Measurements from ENCODE around the gene CDC42EP4. TPM values are rescaled to one million over a fixed set of nuclear protein-coding genes. Genes with fewer than 3 reads are reported as not detected.

CDC42EP4 gene
- total and polyA plus RNA-seq, 9 of the 15 experiments (the other 6 are each of a cell fraction or from before 2014, with no cell fraction given): 0.65 to 20.8 (median 12.3) TPM

- TF ChIP-seq CTCFL (IDR thresholded peaks at IDR 0.05; ENCODE audit: borderline replicate concordance, insufficient read depth, low read depth, low read length, poor library complexity, severe bottlenecking) (no peak), CEBPZ (IDR thresholded peaks at IDR 0.05; ENCODE audit: borderline replicate concordance, low read depth, low read length) (no peak), E2F1 (CRISPR knock-in tag; IDR thresholded peaks at IDR 0.05) (no peak), ZNF57 (CRISPR knock-in tag; IDR thresholded peaks at IDR 0.05) (no peak), NELFE (IDR thresholded peaks at IDR 0.05; ENCODE audit: insufficient read depth, insufficient read length) (no peak), ZBTB7A (IDR thresholded peaks at IDR 0.05; ENCODE audit: borderline replicate concordance, control insufficient read depth, low read depth, low read length) (peak; percentile 54; the same call in 1 of the 2 replicates), HNRNPUL1 (IDR thresholded peaks at IDR 0.05; ENCODE audit: low read length) (no peak), GABPA (tag; conservative IDR thresholded peaks at IDR 0.05; ENCODE audit: low read depth) (no peak), TSHZ1 (CRISPR knock-in tag; IDR thresholded peaks at IDR 0.05) (no peak), THAP12 (CRISPR knock-in tag; IDR thresholded peaks at IDR 0.05) (no peak), CCNT2 (IDR thresholded peaks at IDR 0.05; ENCODE audit: borderline replicate concordance, extremely low read depth, insufficient read length, low read depth, low read length) (peak; percentile 43), NFRKB (IDR thresholded peaks at IDR 0.05; ENCODE audit: low read depth) (no peak)
These were observed 3.6 kb downstream of the CDC42EP4 start (continued) for GRCh38 chr17:73308017-73308823.
